Keratinocyte (primary cell): ENCODE data around the gene MT2A. TPM values are rescaled to one million over a fixed set of nuclear protein-coding genes. Genes with fewer than 3 reads are reported as not detected.
A peak's percentile ranks its signal among the peaks of the same experiment; 100 is the strongest.

Experiments
- DNase-seq: peaks from one replicate; pipeline ENCODE4 v3.0.0-alpha.2; 2011; ENCODE audit warnings: low read depth, missing footprints, low spot score
- FAIRE-seq: peaks from 2 replicates; lab custom pipeline; 2011; peaks lifted over from hg19 to GRCh38; lab: Jason Lieb, UNC
- H2AFZ ChIP-seq: 2 replicates; pipeline ENCODE4 v1.6.0; 2012; ENCODE audit warnings: low read length, control low read depth, inconsistent platforms; ENCODE audit not compliant: control insufficient read depth
- H3K27ac ChIP-seq: 2 replicates; pipeline ENCODE4 v1.5.1; 2011; ENCODE audit warnings: low read length; ENCODE audit not compliant: control insufficient read depth, insufficient read depth
- H3K27me3 ChIP-seq: 3 replicates; pipeline ENCODE4 v1.6.0; 2011; ENCODE audit warnings: low read length; ENCODE audit not compliant: control insufficient read depth, insufficient read depth; ENCODE audit errors: extremely low read depth
- H3K36me3 ChIP-seq, 2 experiments: 2 replicates in 1 of 2; 3 replicates in 1 of 2; pipeline ENCODE4 v1.5.1; 2011; ENCODE audit warnings: low read length in 2 of 2, mild to moderate bottlenecking in 1 of 2; ENCODE audit not compliant: control insufficient read depth in 2 of 2, insufficient read depth in 2 of 2; ENCODE audit errors: extremely low read depth in 1 of 2
- H3K4me1 ChIP-seq: 3 replicates; pipeline ENCODE4 v1.5.1; 2011; ENCODE audit warnings: low read length; ENCODE audit not compliant: control insufficient read depth, insufficient read depth; ENCODE audit errors: extremely low read depth
- H3K4me2 ChIP-seq: 3 replicates; pipeline ENCODE4 v1.6.0; 2011; ENCODE audit warnings: low read depth, low read length; ENCODE audit not compliant: control insufficient read depth, insufficient read depth; ENCODE audit errors: extremely low read depth
- H3K4me3 ChIP-seq, 3 experiments: fragments of 200-600 bp in 1 of 3; sonication (generic) in 1 of 3; 2 replicates in 2 of 3; 3 replicates in 1 of 3; pipeline ENCODE4 v1.5.1; 2011 to 2016; ENCODE audit warnings: low read length in 3 of 3, mild to moderate bottlenecking in 3 of 3, control low read depth in 2 of 3, inconsistent platforms in 1 of 3, low read depth in 1 of 3, mixed read lengths in 1 of 3, mixed run types in 1 of 3, moderate library complexity in 1 of 3; ENCODE audit not compliant: control insufficient read depth in 2 of 3, insufficient read depth in 2 of 3; ENCODE audit errors: extremely low read depth in 1 of 3
- H3K79me2 ChIP-seq: 2 replicates; pipeline ENCODE4 v1.6.0; 2012; ENCODE audit warnings: low read length; ENCODE audit not compliant: control insufficient read depth, insufficient read depth
- H3K9ac ChIP-seq: 3 replicates; pipeline ENCODE4 v1.6.0; 2011; ENCODE audit warnings: low read length; ENCODE audit not compliant: control insufficient read depth, insufficient read depth; ENCODE audit errors: extremely low read depth
- H3K9me1 ChIP-seq: 3 replicates; pipeline ENCODE4 v1.6.0; 2011; ENCODE audit warnings: low read length; ENCODE audit not compliant: control insufficient read depth, insufficient read depth; ENCODE audit errors: extremely low read depth
- H3K9me3 ChIP-seq: 2 replicates; pipeline ENCODE4 v1.5.1; 2012; ENCODE audit warnings: low read depth, low read length; ENCODE audit not compliant: control insufficient read depth
- H4K20me1 ChIP-seq: 3 replicates; pipeline ENCODE4 v1.6.0; 2011; ENCODE audit warnings: low read length; ENCODE audit not compliant: control insufficient read depth, insufficient read depth; ENCODE audit errors: extremely low read depth
- EZH2 ChIP-seq: IDR thresholded peaks from one replicate; pipeline ENCODE4 v1.6.1; 2012; ENCODE audit warnings: inconsistent platforms, mild to moderate bottlenecking, low read length, moderate library complexity
- dilution Hi-C: fragments of 300-500 bp; cut with MboI; formaldehyde crosslinking; loops from one replicate; pipeline ENCODE4 v1.7.0; 2020; ENCODE audit warnings: low sequenced_read_pairs; ENCODE audit not compliant: extremely low pct_ligation_motif_present
- polyA plus RNA-seq, 5 experiments: library from polyadenylated mRNA; depleted of rRNA in 3 of 5; stranded (reverse) in 3 of 5; stranded (forward) in 1 of 5; unstranded in 1 of 5; fragments of >200 nt; gene quantifications; 1 replicate in 1 of 5; 2 replicates in 3 of 5; 3 replicates in 1 of 5; pipeline versions ENCODE4 v1.2.1 to v1.2.3, GENCODE V29; 2011 to 2012; ENCODE audit warnings: missing spikeins in 2 of 5, low read depth in 1 of 5, low replicate concordance in 1 of 5
- TF ChIP-seq, protein P1 (sequence below), 3 experiments: IDR thresholded peaks in 1 of 3; conservative IDR thresholded peaks in 1 of 3; optimal IDR thresholded peaks in 1 of 3; 2 replicates in 2 of 3; 3 replicates in 1 of 3; pipeline versions ENCODE3 to v1.5.1; 2011; ENCODE audit warnings: low read length in 3 of 3, mild to moderate bottlenecking in 3 of 3, moderate library complexity in 2 of 3, control low read depth in 1 of 3, inconsistent platforms in 1 of 3; ENCODE audit not compliant: insufficient read depth in 2 of 3; ENCODE audit errors: extremely low read depth in 1 of 3

The MT2A gene
- polyA plus RNA-seq, 1 donor (not counting 4 experiments of a cell fraction or from before 2014, with no cell fraction given): 990 TPM

DNA sequence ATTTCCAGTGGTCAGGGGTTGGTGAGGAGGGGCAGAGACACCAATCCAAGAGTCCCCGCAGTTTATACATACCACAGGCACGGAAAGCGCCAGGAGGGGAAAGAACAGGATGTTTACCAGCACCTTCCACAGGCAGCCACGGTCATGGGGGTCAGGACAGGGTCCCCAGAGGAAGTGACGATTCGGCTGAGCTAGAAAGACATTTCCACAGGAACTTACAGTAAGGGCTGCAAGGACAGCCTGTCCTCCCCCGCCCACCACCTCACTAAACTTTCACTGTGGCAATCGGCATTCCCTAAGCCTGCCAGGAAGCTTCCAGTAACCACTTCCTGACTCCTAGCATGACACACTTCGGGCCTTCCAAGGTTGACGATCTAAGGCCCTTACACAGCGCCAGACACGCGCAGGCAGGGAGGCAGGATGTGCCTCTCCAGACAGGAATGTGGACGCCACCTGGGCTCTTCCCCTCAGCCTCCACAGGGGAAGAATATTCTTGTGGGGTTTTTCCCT, 1.2 kb upstream of the MT2A start:
- DNase-seq: peak; percentile 97
- H3K4me1 ChIP-seq: peaks cover 52% of the 10 kb centered on the region
- H3K4me2 ChIP-seq: peak overlapping the region; percentile 81
- H3K9me3 ChIP-seq: no peaks in the 10 kb centered on the region
- dilution Hi-C loops: no loop called here
- H3K4me3 ChIP-seq: peak overlapping the region; percentile 13 to 62 (median 57)
- no peak overlapping the region for H2AFZ ChIP-seq
- no peaks in the 10 kb centered on the region for H3K79me2 ChIP-seq
- peak overlapping the region; percentile 95 for H3K27ac ChIP-seq
- no peak for TF ChIP-seq EZH2
- TF ChIP-seq, protein P1, sequence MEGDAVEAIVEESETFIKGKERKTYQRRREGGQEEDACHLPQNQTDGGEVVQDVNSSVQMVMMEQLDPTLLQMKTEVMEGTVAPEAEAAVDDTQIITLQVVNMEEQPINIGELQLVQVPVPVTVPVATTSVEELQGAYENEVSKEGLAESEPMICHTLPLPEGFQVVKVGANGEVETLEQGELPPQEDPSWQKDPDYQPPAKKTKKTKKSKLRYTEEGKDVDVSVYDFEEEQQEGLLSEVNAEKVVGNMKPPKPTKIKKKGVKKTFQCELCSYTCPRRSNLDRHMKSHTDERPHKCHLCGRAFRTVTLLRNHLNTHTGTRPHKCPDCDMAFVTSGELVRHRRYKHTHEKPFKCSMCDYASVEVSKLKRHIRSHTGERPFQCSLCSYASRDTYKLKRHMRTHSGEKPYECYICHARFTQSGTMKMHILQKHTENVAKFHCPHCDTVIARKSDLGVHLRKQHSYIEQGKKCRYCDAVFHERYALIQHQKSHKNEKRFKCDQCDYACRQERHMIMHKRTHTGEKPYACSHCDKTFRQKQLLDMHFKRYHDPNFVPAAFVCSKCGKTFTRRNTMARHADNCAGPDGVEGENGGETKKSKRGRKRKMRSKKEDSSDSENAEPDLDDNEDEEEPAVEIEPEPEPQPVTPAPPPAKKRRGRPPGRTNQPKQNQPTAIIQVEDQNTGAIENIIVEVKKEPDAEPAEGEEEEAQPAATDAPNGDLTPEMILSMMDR (optimal IDR thresholded peaks at IDR 0.05 in 1 of 3, IDR thresholded peaks at IDR 0.05 in 1 of 3, conservative IDR thresholded peaks at IDR 0.05 in 1 of 3; ENCODE audit: extremely low read depth in 1 of 3, insufficient read depth in 2 of 3, low read length in 3 of 3): no peak
- peak overlapping the region; percentile 79 for H3K9ac ChIP-seq
- H4K20me1 ChIP-seq: no peaks in the 10 kb centered on the region
- peak; percentile 97 for FAIRE-seq
- no peaks in the 10 kb centered on the region for H3K9me1 ChIP-seq
- no peaks in the 10 kb centered on the region for H3K36me3 ChIP-seq
- no peaks in the 10 kb centered on the region for H3K27me3 ChIP-seq

DNA sequence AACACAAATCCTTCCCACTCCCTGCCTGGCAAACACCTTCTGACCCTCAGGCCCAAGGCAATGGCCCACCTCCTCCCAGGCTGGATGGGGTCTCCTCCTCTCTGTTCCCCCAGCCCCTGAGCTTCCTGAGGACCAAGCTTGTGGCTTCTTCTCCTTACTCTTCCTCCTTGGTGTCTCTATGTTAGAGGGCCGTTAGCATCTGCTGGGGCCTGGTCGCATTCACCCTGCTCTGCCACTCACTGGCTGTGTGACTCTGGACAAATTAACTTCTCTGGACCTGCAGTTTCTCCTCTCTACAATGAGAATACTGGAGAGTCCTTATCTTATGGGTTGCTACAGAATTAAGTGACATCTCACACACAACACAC, 725 bp upstream of the MT2A start:
- dilution Hi-C loops: no loop called here
- Histone ChIP-seq H3K79me2 (no peaks in the 10 kb centered on the region), H3K36me3 (no peaks in the 10 kb centered on the region), H3K9ac (peak overlapping the region; percentile 79), H3K9me1 (no peaks in the 10 kb centered on the region), H2AFZ (no peak overlapping the region), H4K20me1 (no peaks in the 10 kb centered on the region), H3K27me3 (no peaks in the 10 kb centered on the region), H3K4me2 (peak overlapping the region; percentile 81), H3K4me3 (peak overlapping the region; percentile 2 to 58 (median 26)), H3K4me1 (peaks cover 57% of the 10 kb centered on the region), H3K9me3 (no peaks in the 10 kb centered on the region), H3K27ac (peak overlapping the region; percentile 95)
- TF ChIP-seq EZH2: no peak
- TF ChIP-seq, protein P1 (optimal IDR thresholded peaks at IDR 0.05 in 1 of 3, IDR thresholded peaks at IDR 0.05 in 1 of 3, conservative IDR thresholded peaks at IDR 0.05 in 1 of 3; ENCODE audit: extremely low read depth in 1 of 3, insufficient read depth in 2 of 3, low read length in 3 of 3): no peak
- FAIRE-seq (no peak), DNase-seq (no peak)
